HEK293 (cell line): ENCODE results near the gene RACK1.

Experiments
- BCL11B ChIP-seq: fragments of 450-650 bp; formaldehyde crosslinking; IDR thresholded peaks from 2 replicates; pipeline ENCODE4 v1.5.1; 2016; ENCODE audit warnings: low read depth, missing biosample characterization, missing genetic modification characterization
- KLF8 ChIP-seq: fragments of 450-650 bp; formaldehyde crosslinking; IDR thresholded peaks from 2 replicates; pipeline ENCODE4 v1.5.1; 2016; ENCODE audit warnings: missing biosample characterization, missing genetic modification characterization
- KLF9 ChIP-seq: fragments of 450-650 bp; formaldehyde crosslinking; IDR thresholded peaks from 2 replicates; pipeline ENCODE4 v1.5.1; 2016; ENCODE audit warnings: missing biosample characterization, missing genetic modification characterization, low read depth
- RBAK ChIP-seq: fragments of 450-650 bp; formaldehyde crosslinking; IDR thresholded peaks from 2 replicates; pipeline ENCODE4 v1.5.1; 2016; ENCODE audit warnings: missing biosample characterization, missing genetic modification characterization
- SETDB1 ChIP-seq: IDR thresholded peaks from one replicate; pipeline ENCODE4 v1.6.1; 2017; ENCODE audit warnings: mild to moderate bottlenecking, low read length, moderate library complexity, mixed read lengths; ENCODE audit not compliant: insufficient read length
- ZBTB11 ChIP-seq: fragments of 450-650 bp; formaldehyde crosslinking; conservative IDR thresholded peaks from 2 replicates; pipeline ENCODE4 v1.5.1; 2016; ENCODE audit warnings: low read depth, missing biosample characterization, missing genetic modification characterization
- ZBTB17 ChIP-seq: fragments of 450-650 bp; formaldehyde crosslinking; IDR thresholded peaks from 2 replicates; pipeline ENCODE4 v1.5.1; 2016; ENCODE audit warnings: missing biosample characterization, missing genetic modification characterization
- ZBTB6 ChIP-seq: fragments of 450-650 bp; formaldehyde crosslinking; IDR thresholded peaks from 2 replicates; pipeline ENCODE4 v1.5.1; 2017; ENCODE audit warnings: missing biosample characterization, missing genetic modification characterization
- ZFP3 ChIP-seq: fragments of 450-650 bp; formaldehyde crosslinking; IDR thresholded peaks from 2 replicates; pipeline ENCODE4 v1.5.1; 2016; ENCODE audit warnings: low read depth, missing biosample characterization, missing genetic modification characterization
- ZFP69B ChIP-seq: fragments of 450-650 bp; formaldehyde crosslinking; IDR thresholded peaks from 2 replicates; pipeline ENCODE4 v1.5.1; 2016; ENCODE audit warnings: missing biosample characterization, missing genetic modification characterization
- ZNF132 ChIP-seq: fragments of 450-650 bp; formaldehyde crosslinking; IDR thresholded peaks from 2 replicates; pipeline ENCODE4 v1.5.1; 2017; ENCODE audit warnings: missing biosample characterization, missing genetic modification characterization, borderline replicate concordance
- ZNF350 ChIP-seq: fragments of 450-650 bp; formaldehyde crosslinking; IDR thresholded peaks from 2 replicates; pipeline ENCODE4 v1.5.0; 2017; ENCODE audit warnings: missing biosample characterization, mild to moderate bottlenecking, missing genetic modification characterization
- ZNF354C ChIP-seq: fragments of 450-650 bp; formaldehyde crosslinking; IDR thresholded peaks from 2 replicates; pipeline ENCODE4 v1.5.1; 2016; ENCODE audit warnings: missing biosample characterization, missing genetic modification characterization, low read depth, borderline replicate concordance
- ZNF391 ChIP-seq: fragments of 450-650 bp; formaldehyde crosslinking; IDR thresholded peaks from 2 replicates; pipeline ENCODE4 v1.5.1; 2016; ENCODE audit warnings: low read depth, missing biosample characterization, missing genetic modification characterization, borderline replicate concordance
- ZNF571 ChIP-seq: fragments of 450-650 bp; formaldehyde crosslinking; IDR thresholded peaks from 2 replicates; pipeline ENCODE4 v1.5.0; 2017; ENCODE audit warnings: missing biosample characterization, missing genetic modification characterization
- ZNF600 ChIP-seq: fragments of 450-650 bp; formaldehyde crosslinking; IDR thresholded peaks from 2 replicates; pipeline ENCODE4 v1.5.1; 2016; ENCODE audit warnings: missing biosample characterization, missing genetic modification characterization
- ZNF623 ChIP-seq: fragments of 450-650 bp; formaldehyde crosslinking; IDR thresholded peaks from 2 replicates; pipeline ENCODE4 v1.5.1; 2016; ENCODE audit warnings: missing biosample characterization, missing genetic modification characterization
- ZNF629 ChIP-seq: fragments of 450-650 bp; formaldehyde crosslinking; IDR thresholded peaks from 2 replicates; pipeline ENCODE4 v1.5.1; 2017; ENCODE audit warnings: missing biosample characterization, missing genetic modification characterization
- ZNF660 ChIP-seq: fragments of 450-650 bp; IDR thresholded peaks from 2 replicates; pipeline ENCODE4 v1.5.1; 2018; ENCODE audit warnings: missing biosample characterization, mild to moderate bottlenecking, missing genetic modification characterization
- ZNF747 ChIP-seq: fragments of 450-650 bp; formaldehyde crosslinking; IDR thresholded peaks from 2 replicates; pipeline ENCODE4 v1.5.1; 2016; ENCODE audit warnings: missing biosample characterization, missing genetic modification characterization
- ZNF785 ChIP-seq: fragments of 450-650 bp; formaldehyde crosslinking; IDR thresholded peaks from 2 replicates; pipeline ENCODE4 v1.5.1; 2016; ENCODE audit warnings: missing biosample characterization, missing genetic modification characterization
- ZSCAN18 ChIP-seq: fragments of 450-650 bp; formaldehyde crosslinking; IDR thresholded peaks from 2 replicates; pipeline ENCODE4 v1.5.1; 2016; ENCODE audit warnings: missing biosample characterization, missing genetic modification characterization
- TF ChIP-seq, protein P1 (sequence below): fragments of 450-650 bp; formaldehyde crosslinking; IDR thresholded peaks from 2 replicates; pipeline ENCODE4 v1.5.1; 2016; ENCODE audit warnings: missing biosample characterization, missing genetic modification characterization, low read depth
- TF ChIP-seq, protein P2 (sequence below): fragments of 450-650 bp; formaldehyde crosslinking; IDR thresholded peaks from 2 replicates; pipeline ENCODE4 v1.5.1; 2016; ENCODE audit warnings: missing biosample characterization, missing genetic modification characterization
- TF ChIP-seq, protein P3 (sequence below): fragments of 450-650 bp; formaldehyde crosslinking; IDR thresholded peaks from 2 replicates; pipeline ENCODE4 v1.5.1; 2016; ENCODE audit warnings: missing biosample characterization, missing genetic modification characterization, borderline replicate concordance

Gene RACK1

DNA sequence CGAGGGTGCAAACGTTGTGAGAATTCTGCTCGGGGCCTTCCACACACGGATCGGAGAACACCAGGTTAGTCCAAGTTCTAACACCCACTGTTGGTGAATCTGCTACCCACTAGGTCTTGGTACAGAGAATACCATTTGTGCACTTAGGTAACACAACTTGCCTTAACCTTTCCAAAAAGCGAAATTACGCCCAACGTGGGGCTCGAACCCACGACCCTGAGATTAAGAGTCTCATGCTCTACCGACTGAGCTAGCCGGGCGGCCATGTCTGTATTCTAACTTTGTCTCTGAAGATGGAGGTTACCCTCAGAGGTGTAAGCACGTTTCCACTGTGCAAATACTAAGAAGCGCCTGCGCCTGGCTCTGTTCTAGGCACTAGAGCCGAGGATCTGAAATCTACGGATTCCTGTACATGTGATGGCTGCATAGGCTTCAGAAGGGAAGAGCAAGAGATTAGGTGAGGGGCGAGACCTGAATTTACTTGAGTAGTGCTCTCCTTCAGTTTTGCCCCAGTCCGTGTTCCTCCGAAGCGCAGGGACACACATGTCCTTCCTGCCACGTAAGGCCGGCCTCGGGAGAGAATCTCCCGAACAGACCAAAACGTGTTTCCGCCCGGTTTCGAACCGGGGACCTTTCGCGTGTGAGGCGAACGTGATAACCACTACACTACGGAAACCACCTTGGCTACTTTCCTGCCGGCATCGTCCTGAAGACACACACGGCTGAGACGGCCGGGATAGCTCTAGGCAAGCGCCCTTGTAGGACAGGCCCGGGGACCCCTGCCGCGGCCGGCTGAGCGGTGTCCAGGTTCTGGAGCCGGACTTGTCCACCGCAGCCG is 21.7 kb downstream of the RACK1 start (continued):
- TF ChIP-seq, protein P1, sequence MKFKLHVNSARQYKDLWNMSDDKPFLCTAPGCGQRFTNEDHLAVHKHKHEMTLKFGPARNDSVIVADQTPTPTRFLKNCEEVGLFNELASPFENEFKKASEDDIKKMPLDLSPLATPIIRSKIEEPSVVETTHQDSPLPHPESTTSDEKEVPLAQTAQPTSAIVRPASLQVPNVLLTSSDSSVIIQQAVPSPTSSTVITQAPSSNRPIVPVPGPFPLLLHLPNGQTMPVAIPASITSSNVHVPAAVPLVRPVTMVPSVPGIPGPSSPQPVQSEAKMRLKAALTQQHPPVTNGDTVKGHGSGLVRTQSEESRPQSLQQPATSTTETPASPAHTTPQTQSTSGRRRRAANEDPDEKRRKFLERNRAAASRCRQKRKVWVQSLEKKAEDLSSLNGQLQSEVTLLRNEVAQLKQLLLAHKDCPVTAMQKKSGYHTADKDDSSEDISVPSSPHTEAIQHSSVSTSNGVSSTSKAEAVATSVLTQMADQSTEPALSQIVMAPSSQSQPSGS (tag by site-specific recombination), result no peak
- TF ChIP-seq ZNF600 (tag by site-specific recombination) (peak; percentile 98), ZNF354C (no peak), ZNF350 (no peak), ZBTB11 (tag by site-specific recombination) (peak; percentile 89), ZNF132 (tag by site-specific recombination) (no peak), SETDB1 (no peak), ZSCAN18 (tag by site-specific recombination) (no peak; the same call in none of the 2 replicates), ZNF629 (tag by site-specific recombination) (peak; percentile 83), KLF9 (no peak), ZNF571 (no peak), BCL11B (tag by site-specific recombination) (peak; percentile 96), RBAK (tag by site-specific recombination) (no peak), ZFP3 (tag by site-specific recombination) (no peak), ZFP69B (peak; percentile 46), ZNF623 (tag by site-specific recombination) (no peak), ZNF391 (tag by site-specific recombination) (peak; percentile 94), ZNF660 (tag by site-specific recombination) (peak; percentile 84), ZNF785 (tag by site-specific recombination) (peak; percentile 42; the same call in 1 of the 2 replicates), ZBTB17 (peak; percentile 98), ZBTB6 (tag by site-specific recombination) (peak; percentile 84), ZNF747 (tag by site-specific recombination) (no peak), KLF8 (tag by site-specific recombination) (peak; percentile 59)
- TF ChIP-seq, protein P2, sequence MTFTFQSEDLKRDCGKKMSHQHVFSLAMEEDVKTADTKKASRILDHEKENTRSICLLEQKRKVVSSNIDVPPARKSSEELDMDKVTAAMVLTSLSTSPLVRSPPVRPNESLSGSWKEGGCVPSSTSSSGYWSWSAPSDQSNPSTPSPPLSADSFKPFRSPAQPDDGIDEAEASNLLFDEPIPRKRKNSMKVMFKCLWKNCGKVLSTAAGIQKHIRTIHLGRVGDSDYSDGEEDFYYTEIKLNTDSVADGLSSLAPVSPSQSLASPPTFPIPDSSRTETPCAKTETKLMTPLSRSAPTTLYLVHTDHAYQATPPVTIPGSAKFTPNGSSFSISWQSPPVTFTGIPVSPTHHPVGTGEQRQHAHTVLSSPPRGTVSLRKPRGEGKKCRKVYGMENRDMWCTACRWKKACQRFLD (tag by site-specific recombination), result no peak; the same call in 1 of the 2 replicates
- TF ChIP-seq, protein P3, sequence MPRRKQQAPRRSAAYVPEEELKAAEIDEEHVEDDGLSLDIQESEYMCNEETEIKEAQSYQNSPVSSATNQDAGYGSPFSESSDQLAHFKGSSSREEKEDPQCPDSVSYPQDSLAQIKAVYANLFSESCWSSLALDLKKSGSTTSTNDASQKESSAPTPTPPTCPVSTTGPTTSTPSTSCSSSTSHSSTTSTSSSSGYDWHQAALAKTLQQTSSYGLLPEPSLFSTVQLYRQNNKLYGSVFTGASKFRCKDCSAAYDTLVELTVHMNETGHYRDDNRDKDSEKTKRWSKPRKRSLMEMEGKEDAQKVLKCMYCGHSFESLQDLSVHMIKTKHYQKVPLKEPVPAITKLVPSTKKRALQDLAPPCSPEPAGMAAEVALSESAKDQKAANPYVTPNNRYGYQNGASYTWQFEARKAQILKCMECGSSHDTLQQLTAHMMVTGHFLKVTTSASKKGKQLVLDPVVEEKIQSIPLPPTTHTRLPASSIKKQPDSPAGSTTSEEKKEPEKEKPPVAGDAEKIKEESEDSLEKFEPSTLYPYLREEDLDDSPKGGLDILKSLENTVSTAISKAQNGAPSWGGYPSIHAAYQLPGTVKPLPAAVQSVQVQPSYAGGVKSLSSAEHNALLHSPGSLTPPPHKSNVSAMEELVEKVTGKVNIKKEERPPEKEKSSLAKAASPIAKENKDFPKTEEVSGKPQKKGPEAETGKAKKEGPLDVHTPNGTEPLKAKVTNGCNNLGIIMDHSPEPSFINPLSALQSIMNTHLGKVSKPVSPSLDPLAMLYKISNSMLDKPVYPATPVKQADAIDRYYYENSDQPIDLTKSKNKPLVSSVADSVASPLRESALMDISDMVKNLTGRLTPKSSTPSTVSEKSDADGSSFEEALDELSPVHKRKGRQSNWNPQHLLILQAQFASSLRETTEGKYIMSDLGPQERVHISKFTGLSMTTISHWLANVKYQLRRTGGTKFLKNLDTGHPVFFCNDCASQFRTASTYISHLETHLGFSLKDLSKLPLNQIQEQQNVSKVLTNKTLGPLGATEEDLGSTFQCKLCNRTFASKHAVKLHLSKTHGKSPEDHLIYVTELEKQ (tag by site-specific recombination), result peak; percentile 49; the same call in 1 of the 2 replicates
